NCI-H748 (cell line): ENCODE data around the gene TMEM272.
"Not testable (repeated sequence)": the region's sequence is repeated elsewhere in the genome, so short reads cannot be mapped to it uniquely, and the experiment has no call there.

Experiments
- DNase-seq: peaks from one replicate; lab custom pipeline; 2025; ENCODE audit not compliant: unreplicated experiment; lab: John Stamatoyannopoulos, UW

TMEM272 gene

GRCh38 chr13:51825681-51826254 is 19.2 kb downstream of the TMEM272 start:
- DNase-seq = no peak

GRCh38 chr13:51825165-51825592 is 19.8 kb downstream of the TMEM272 start:
- DNase-seq = no peak

DNA sequence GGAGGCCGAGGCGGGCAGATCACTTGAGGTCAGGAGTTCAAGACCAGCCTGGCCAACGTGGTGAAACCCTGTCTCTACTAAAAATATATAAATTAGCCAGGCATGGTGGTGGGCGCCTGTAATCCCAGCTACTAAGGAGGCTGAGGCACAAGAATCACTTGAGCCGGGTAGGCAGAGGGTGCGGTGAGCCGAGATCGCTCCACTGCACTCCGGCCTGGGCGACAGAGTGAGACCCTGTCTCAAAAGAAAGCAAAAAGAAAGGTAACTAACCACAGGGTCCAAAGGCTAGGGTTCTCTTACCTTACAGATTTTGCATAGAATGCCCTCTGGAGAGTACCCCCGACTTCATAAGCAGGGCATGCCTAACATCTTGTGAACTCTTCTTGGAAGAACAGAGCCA is 20.3 kb downstream of the TMEM272 start:
- not testable (repeated sequence) for DNase-seq

DNA sequence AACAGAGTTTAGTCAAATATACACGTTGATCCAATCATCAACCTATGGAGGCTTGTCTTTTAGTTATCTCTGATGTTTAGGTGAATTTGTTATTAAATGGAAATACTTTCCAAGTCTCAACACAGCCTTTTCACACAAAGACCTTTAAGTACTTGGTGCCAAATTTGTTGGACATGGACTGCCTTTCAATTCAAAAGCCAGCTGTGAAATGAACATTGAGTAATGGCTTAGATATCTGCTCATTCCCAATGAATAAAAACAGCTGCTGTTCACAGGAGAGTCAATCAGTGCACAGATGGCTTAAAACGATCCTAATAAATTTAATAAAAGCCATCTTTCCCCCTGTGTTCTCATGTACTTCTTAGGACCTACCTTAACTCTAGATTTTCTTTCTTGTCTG is 21.1 kb downstream of the TMEM272 start:
- no peak for DNase-seq

DNA sequence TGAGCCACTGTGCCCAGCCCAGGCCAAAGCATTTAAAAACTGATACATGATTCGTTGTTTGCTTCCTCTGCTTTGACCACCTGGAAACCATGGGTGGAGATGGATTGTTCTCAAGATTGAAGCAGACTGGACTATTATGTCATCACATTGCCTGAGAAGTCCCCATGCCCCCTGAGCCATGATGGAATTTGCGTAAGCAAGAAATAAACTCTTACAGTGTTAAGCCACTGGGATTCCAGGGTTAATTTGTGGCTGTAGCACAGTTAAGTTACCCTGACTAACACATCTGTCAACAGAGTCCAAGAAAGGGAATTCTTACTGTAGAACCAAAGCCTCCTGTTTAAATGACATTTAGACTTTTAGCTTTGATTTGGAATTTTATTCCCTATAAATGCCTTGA is 21.6 kb downstream of the TMEM272 start:
- no peak for DNase-seq

- no peak for DNase-seq
Measured at GRCh38 chr13:51822106-51822815, 22.7 kb downstream of the TMEM272 start.

- no peak for DNase-seq
Measured at GRCh38 chr13:51821606-51822005, 23.4 kb downstream of the TMEM272 start.

GRCh38 chr13:51820016-51820597 is 24.9 kb downstream of the TMEM272 start:
- DNase-seq = no peak

- DNase-seq = no peak
Measured at GRCh38 chr13:51819544-51819943, 25.4 kb downstream of the TMEM272 start.

DNA sequence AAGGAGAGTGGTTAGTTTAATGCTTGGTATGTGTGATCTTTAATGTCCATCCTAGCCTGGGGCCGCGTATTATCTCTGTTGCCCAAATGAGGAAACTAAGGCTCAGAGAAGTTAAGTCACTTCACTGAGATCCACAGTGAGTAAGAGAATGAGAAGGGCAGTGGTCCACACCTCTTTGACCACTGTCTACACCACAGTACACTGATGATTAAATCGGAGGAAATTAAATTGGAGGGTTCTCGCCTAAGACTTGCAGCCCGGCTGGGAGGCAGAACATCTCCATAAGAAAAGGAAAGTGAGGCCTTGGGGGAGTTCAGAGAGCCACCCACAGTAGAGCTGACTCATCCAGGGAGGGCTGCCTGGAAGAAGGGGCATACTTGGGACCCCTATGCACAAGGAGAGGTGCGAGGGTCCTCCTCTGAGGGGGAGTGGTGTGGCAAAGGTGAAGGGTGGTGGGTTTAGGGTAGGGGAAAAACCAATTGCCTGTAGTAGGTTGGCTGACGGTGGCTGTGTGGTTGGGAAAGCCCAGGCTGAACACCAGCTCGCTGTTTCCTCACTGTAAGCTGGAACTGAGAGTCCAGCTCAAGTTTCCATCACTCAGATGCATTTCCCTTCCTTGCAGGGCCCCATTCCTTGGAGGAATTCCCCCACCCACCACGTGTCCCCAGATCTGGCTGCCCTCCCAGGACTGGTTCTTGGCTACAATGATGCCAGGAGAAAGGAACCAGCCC is 26.0 kb downstream of the TMEM272 start:
- no peak for DNase-seq

GRCh38 chr13:51818276-51818675 is 26.7 kb downstream of the TMEM272 start:
- DNase-seq = no peak

GRCh38 chr13:51817717-51818116 is 27.3 kb downstream of the TMEM272 start:
- DNase-seq = no peak

- peak; percentile 40 for DNase-seq
Measured at GRCh38 chr13:51816604-51817249, 28.2 kb downstream of the TMEM272 start.

GRCh38 chr13:51815848-51816247 is 29.1 kb downstream of the TMEM272 start:
- DNase-seq = no peak

DNA sequence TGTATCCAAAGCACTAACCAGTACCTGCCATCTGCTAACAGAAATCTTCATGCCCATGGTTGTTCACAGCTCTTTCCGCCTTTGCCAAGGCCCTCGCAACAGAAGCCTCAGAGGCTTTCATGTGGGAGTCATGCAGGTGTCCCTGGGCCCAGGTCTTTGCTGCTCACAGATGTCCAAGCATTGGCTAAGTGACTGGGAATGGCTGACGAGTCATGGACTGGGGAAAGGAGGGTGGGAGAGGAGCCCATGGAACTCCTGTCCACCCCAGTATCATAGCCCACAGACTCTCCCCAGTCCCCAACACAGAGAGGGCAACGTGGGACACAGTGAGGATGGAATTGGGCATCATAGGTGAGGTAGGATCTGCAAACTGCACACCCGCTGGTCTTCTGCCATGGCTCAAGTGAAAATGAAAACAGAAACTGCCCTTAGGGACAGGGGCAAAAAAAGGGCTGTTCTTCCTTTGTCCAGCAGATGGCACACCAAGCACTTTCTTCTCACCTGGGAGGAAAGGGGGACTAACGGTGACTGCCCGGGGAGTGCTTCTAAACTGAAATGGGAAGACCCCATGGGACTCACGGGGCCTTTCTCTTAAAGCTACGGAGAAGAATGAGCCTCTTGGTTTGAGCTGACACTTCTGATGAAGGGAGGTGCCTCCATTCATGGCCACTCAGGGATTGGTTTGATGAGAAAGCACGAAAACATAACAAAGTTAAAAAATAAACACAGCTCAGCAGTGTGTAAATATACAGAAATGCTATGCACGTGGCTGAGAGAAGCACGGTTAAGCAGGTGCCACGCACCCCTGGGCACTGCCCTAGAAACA is 29.9 kb downstream of the TMEM272 start:
- DNase-seq = peak; percentile 75

- no peak for DNase-seq
Measured at GRCh38 chr13:51814071-51814470, 30.9 kb downstream of the TMEM272 start.

DNA sequence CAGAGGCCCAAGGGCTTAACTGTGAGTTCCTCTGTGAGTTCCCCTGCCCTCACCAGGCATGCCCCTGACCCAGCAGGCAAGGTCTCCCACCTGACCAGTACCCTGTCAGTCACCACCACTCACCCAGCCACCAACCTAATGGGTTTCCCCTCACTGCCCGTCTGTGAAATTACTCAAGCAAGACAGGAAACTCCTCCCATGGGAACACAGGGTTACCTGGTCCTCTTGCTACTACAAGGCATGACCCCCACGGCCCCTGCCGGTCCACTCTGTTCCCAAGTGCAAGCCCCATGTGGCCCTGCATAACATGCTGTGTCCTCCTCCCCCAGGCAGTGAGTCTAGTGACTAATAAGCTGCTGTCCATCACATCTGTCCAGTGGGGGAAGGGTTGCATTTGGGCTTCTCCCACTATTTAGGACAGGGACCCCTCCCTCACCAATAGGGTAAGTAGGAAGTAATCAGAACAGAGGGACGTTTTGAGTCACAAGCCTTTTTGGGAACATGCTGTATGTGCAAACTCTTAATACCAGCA is 33.0 kb downstream of the TMEM272 start:
- DNase-seq = no peak

GRCh38 chr13:51811046-51811445 is 33.9 kb downstream of the TMEM272 start:
- no peak for DNase-seq

DNA sequence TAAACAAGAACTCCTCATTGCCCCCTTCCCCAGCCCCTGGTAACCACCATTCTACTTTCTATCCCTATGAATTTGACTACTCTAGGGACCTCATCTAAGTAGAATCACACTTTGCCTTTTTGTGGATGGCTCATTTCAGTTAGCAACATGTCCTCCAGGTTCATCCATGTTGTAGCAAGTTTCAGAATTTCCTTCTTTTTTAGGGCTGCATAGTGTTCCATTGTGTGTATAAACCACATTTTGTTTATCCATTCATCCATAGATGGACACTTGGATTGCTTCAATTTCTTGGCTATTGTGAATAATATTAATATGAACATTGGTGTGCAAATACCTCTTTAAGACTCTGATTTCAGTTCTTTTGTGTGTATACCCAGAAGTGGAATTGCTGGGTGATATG is 36.2 kb downstream of the TMEM272 start:
- DNase-seq = no peak

DNA sequence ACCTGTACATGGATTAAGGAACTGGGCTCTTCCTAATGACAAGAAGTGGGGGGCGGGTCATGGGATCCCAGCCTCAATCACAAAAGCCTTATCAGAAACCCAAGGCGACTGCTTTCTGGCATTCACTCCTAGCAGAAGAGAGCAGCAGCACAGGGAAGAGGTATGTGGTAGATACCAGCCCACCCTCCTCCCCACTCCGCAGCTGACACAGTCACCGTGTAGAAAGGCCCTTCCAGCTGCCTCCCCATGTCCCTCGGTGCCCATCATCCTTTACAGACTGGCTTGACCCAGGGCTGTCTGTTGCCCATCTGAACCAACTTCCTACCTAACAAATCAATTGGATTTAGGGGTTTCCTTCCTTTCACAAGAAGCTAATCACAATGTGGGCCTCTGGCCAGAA is 37.9 kb downstream of the TMEM272 start:
- DNase-seq = no peak
